HG03064 (cell line): ENCODE measurements around the gene HSD17B1.
"Not testable (repeated sequence)": the region's sequence is repeated elsewhere in the genome, so short reads cannot be mapped to it uniquely, and the experiment has no call there.

Experiments
- ATAC-seq: cut with Tn5 transposase; IDR thresholded peaks from one replicate; pipeline ENCODE4 v1.9.1; 2021; ENCODE audit warnings: low read depth; ENCODE audit not compliant: unreplicated experiment

HSD17B1 gene, protein sequence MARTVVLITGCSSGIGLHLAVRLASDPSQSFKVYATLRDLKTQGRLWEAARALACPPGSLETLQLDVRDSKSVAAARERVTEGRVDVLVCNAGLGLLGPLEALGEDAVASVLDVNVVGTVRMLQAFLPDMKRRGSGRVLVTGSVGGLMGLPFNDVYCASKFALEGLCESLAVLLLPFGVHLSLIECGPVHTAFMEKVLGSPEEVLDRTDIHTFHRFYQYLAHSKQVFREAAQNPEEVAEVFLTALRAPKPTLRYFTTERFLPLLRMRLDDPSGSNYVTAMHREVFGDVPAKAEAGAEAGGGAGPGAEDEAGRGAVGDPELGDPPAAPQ

GRCh38 chr17:42552736-42553135 lies at the start of gene HSD17B1:
TSS of gene HSD17B1 (plus strand) at chr17:42552923. CDS start at chr17:42552934, 11 bp downstream.
- not testable (repeated sequence) for ATAC-seq

DNA sequence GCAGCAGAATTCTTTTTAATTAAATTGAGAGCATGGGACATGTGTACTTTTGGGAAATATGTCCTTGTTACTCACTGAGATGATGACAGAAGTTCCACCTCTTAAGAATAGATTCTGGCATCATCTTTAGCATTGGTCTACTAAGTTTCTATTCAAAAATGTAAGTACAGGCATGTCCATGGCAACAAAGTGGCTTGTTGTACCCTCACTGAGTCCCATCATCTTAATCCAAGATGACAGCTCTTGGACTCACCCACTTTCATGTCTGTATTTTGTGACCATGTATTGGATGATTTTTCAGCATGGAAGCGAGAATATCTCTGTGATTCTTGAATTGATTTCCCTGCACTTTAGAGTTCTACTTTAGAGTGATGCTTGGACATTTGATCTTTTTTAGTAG lies 49.8 kb upstream of the HSD17B1 start:
- no peak for ATAC-seq

- no peak for ATAC-seq
Observed at GRCh38 chr17:42507671-42508070, 45.1 kb upstream of the HSD17B1 start.

GRCh38 chr17:42508426-42509165 lies 44.1 kb upstream of the HSD17B1 start:
- no peak for ATAC-seq

DNA sequence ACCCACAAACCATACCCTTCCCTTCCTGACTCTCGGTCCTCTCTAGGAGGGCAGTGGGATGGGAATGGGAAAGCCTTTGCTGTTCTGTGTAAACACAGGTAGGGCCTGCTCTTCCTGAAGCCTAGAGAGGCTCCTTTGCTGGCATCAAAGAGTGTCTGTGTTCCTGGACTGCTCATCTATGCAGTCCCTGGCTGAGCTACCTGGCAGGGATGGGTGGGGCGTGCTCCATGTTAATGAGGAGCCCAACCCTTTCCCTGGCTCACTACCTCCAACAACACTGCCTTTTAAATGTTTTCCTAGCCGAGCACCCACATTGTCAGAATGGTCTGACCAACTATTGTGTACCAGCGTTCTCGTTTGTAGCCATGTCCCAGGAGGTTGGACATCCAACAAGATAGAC lies 43.3 kb upstream of the HSD17B1 start:
- no peak for ATAC-seq

- ATAC-seq, result no peak
Observed at GRCh38 chr17:42509841-42510240, 42.9 kb upstream of the HSD17B1 start.

- no peak for ATAC-seq
Observed at GRCh38 chr17:42512246-42512645, 40.5 kb upstream of the HSD17B1 start.

GRCh38 chr17:42512733-42513251 lies 39.9 kb upstream of the HSD17B1 start:
- no peak for ATAC-seq

DNA sequence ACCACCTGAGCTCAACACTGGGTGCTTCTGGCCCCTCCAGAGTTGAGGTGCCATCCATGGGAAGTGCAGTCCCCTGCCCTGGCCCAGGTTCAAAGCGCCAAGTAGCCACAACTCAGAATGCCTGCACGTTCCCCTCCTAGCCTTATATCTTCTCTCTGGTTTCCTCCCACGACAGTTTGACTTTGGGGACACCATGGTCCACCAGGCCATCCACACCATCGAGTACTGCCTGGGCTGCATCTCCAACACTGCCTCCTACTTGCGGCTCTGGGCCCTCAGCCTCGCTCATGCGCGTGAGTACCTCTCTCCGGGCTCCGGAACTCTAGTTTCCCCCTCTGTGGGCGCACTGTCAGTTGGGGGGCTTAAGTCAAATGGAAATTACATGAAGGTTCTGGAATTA lies 39.0 kb upstream of the HSD17B1 start:
- ATAC-seq, result no peak

- ATAC-seq, result no peak
Observed at GRCh38 chr17:42514279-42514678, 38.4 kb upstream of the HSD17B1 start.

DNA sequence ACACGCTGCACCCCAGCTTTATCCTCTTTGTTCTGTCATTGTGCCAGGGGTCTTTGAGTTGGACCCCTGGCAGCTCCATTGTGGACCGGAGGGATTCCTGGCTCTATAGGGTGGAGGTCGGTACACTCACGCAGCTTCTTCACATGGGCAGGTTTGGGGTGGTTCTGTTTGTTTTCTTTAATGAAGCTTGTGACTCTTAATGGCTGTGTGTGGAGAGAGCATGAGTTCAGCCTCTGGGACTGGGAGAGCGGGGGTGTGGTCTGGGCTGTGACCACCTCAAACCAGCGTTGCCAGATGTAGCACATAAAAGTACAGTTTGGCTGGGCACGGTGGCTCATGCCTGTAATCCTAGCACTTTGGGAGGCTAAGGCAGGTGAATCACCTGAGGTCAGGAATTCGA lies 37.9 kb upstream of the HSD17B1 start:
- ATAC-seq, result no peak

DNA sequence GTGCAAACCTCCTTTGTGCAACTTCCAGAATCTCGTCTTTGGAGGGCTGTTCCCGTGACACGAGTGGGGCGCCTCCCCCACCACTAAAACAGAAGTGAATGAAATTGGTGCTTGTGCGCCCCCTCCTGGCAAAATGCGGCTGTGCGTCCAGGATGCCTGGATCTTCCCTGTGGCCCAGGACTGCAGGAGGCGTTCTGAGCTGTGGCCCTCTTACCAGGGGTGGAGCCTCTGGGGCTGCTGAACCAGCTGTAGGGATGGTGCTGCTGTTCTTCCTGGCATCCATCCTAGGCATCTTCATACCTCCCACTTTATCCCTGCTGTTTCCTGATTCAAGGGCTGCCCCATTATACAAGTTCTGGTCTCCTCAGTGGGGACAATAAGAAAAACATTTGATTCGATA lies 35.2 kb upstream of the HSD17B1 start:
- ATAC-seq, result no peak

GRCh38 chr17:42518046-42518754 lies 34.5 kb upstream of the HSD17B1 start:
- no peak for ATAC-seq

GRCh38 chr17:42518755-42519545 lies 33.8 kb upstream of the HSD17B1 start:
- ATAC-seq, result no peak

DNA sequence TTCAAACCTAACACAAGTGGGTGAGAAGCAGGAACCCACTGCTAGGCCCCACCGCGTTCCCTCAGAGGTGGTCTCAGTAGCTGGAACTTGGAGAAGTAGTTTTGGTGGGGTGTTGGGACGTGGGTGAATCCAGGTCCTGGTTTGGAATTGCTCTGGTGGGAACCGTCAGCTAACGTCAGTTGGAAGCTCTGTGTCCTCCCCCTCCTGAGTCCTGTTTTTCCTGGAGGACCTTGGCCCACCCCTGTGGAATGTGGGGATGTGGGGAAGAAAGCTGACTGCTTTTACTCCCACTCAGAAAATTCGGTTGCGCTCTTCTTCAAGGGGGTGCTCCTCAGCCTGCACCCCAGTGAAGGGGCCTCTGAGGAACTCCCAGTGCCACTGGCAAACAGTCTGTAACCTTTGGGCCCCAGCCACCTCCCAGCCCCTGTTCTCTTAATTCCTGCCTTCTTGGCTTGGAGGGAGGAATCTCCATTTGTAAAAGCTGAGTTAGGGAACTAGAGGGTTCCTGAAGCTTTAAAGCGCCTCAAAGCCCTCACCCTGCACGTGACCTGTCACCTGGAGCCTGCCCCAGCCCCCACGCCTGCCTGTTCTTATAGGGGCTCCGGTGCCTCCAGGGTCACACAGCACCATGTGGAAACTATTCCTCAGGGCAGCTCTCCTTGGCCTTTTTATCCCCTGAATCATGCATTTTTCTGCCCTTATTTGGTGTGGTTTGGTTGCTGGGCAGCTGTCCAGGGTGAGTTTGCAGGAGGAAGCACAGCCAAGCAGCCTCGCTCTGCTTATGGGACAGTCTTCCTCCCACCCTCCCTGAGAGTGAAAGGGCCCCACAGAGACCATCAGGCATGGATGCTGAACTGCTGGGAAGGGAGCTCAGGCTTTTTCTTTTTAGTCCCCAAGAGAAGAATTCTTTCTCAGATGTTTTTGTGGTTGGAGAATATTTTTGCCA lies 32.9 kb upstream of the HSD17B1 start:
- ATAC-seq, result no peak

DNA sequence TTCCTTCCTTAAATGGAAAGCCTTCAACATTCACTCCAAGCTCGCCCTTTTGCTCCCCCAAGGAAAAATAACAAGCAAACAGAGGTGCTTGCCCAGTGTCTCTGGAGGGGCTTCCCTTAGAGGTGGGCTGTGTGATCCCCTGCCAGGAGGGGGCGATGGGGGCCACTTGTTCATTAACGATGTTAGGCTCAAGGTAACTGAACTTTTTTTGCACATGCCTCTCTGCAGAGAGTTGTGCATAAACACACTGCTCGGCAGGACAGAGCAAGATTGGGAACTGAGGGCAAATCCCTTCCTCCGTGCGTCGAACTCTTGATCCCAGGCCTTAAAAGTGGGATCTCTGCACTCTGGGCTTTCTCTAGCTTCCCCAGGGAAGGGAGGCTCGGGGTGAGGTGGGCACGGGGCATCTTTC lies 32.2 kb upstream of the HSD17B1 start:
- ATAC-seq, result no peak

- ATAC-seq, result no peak
Observed at GRCh38 chr17:42521036-42521435, 31.7 kb upstream of the HSD17B1 start.

GRCh38 chr17:42521666-42522262 lies 31.0 kb upstream of the HSD17B1 start:
- ATAC-seq, result no peak

DNA sequence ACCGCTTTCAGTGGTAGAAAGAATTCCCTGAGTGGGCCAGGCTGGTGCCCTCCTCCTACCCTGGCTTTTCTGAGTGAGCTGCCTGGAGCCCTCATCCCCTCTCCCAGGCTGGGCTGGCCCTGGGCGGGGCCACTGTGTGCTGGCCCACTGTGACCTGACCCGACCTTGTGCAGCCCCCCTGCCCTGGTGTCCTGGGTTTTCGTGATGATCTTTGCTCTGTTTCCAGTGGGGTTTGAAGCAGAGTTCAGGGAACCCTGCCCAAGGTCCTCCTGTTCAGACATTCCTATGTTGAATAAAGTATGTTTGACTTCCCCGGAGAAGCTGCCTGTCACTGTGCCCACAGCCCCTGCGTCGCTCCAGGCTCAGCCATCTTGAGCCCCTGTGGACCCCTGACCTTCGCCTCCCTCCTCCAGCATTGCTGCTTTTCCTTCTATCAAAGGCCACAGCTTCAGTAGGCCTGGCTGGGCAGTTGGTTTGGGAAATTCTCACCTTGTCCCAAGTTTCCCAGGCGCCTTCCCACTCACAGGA lies 30.4 kb upstream of the HSD17B1 start:
- no peak for ATAC-seq
